HG02970 (cell line): ENCODE data around the gene CLINT1.

Experiments
- ATAC-seq: cut with Tn5 transposase; IDR thresholded peaks from one replicate; pipeline ENCODE4 v1.9.1; 2021; ENCODE audit warnings: mild to moderate bottlenecking, moderate library complexity, moderate number of reproducible peaks; ENCODE audit not compliant: unreplicated experiment, low FRiP score

CLINT1 gene

GRCh38 chr5:157766442-157766841 lies 92.5 kb downstream of the CLINT1 start:
- ATAC-seq = no peak

DNA sequence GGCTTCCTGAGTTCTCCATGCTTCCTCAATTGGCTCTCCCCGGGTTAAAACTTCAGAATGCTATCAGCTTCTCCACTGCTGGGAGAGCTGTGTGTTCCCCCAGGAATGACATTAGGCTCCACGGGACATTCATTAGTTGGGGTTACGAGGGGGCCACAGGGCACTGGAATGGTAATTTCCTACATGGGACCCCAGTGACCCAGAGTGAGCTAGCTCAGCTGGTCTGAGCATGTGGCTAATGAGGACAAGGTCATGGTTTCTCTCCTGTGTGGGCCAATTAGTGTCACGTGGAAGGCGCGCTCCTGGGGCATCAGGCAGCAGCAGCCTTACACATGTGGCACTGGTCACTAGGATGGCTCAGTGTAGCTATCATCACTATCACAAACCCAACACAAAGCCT lies 94.4 kb downstream of the CLINT1 start:
- ATAC-seq = no peak

DNA sequence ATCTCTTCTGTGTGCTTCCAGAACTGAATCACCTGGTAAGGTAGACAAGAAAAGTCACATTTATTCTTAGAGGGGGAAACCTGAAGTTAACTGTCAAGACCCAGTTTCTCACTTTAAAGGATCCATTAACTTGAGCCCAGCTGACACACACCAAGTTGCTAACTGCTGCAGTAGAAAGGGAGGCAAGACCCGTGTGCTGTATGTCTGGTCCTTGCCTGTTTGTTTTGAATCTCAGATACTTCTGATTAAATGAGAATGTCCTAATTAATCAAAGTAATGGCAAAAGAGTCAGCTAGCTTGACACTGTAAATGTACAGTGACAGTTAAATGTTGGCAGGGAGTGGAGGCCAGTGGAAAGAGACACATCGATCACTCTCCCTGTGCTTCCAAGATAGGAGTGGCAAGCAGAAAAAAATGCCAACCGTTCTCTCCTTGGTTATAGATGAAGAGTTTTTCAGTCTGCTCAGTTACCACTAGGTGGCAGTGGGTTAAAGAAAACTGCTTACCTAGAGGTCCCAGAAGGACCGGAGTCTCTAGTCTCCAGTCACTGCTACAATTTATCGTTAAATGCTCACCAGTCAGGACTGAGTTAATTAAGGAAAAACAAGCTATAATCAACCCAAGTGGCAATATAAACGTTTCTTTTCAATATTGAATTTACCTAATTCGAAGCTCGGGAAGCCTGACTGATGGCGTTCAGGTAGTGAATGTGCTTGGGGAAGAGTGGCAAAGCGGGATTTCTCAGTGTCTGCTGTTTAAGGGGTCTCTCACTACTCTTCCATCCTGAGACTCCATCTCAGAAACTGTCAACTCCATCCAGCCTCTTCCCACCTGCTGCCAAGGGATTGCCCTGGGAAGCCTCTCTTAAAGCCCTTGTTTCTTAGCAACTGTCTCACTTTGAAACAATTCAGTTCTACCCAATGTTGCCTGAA lies 97.0 kb downstream of the CLINT1 start:
- ATAC-seq = no peak

DNA sequence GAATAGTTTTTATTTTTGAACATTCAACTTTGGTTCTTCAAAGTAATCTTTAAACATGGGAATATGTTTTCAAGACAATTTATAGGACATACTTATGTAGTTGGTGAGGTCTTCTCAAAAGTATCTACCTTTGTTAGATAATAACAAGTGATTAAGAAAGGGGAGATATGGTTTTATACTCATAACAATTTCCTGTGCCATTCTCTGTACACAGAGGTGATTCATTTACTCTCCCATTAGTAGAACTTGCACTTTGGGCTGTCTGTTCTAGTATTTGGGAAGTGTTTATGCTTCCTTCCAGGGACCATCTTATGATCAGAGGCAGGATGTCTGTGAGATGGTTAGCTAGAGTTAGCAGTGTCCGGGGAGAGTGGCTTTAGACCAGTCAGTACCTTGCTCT lies 100.2 kb downstream of the CLINT1 start:
- ATAC-seq = no peak

DNA sequence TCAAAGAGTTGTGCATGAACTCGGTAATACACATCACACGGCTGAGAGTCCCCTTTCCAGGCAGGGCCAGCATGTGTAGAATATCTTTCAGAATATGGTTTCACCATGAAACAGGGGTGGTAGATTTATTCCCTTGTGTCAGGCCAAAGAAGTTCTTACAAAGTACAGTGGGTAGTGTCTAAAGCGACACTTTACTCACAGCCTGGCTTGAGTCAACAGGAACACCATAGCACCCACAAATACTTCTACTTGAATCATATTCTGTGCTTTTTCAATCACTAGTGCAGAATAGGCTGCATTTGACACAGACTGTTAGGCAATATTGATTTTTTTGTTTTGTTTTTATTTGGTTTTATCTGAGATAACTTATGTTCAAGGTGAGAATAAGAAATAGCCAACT lies 102.8 kb downstream of the CLINT1 start:
- ATAC-seq = no peak

DNA sequence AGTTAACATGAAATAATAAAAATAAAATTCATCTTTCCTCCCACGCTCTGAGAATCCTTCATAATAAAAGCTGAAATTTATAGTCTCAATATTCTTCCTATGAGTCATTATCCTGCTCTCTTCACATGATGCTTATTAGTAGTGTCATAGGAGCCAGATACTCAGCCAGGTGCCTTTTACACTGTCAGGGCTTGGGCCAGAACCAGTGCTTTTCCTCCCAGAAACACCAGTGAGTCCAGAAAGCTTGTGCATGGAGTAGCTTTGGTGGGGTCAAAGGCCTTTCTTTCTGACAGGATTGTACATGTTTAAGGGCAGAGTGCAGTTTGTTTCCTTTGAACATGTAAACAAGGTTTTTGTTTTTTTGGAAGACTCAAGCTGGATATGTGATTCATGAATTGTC lies 108.6 kb downstream of the CLINT1 start:
- ATAC-seq = no peak

- ATAC-seq = no peak
These were observed 109.5 kb downstream of the CLINT1 start for GRCh38 chr5:157749462-157749799.

GRCh38 chr5:157748760-157749461 lies 110.0 kb downstream of the CLINT1 start:
- no peak for ATAC-seq

- no peak for ATAC-seq
These were observed 110.9 kb downstream of the CLINT1 start for GRCh38 chr5:157747766-157748700.

- ATAC-seq = no peak
These were observed 111.7 kb downstream of the CLINT1 start for GRCh38 chr5:157747173-157747740.

- no peak for ATAC-seq
These were observed 113.9 kb downstream of the CLINT1 start for GRCh38 chr5:157745041-157745456.

DNA sequence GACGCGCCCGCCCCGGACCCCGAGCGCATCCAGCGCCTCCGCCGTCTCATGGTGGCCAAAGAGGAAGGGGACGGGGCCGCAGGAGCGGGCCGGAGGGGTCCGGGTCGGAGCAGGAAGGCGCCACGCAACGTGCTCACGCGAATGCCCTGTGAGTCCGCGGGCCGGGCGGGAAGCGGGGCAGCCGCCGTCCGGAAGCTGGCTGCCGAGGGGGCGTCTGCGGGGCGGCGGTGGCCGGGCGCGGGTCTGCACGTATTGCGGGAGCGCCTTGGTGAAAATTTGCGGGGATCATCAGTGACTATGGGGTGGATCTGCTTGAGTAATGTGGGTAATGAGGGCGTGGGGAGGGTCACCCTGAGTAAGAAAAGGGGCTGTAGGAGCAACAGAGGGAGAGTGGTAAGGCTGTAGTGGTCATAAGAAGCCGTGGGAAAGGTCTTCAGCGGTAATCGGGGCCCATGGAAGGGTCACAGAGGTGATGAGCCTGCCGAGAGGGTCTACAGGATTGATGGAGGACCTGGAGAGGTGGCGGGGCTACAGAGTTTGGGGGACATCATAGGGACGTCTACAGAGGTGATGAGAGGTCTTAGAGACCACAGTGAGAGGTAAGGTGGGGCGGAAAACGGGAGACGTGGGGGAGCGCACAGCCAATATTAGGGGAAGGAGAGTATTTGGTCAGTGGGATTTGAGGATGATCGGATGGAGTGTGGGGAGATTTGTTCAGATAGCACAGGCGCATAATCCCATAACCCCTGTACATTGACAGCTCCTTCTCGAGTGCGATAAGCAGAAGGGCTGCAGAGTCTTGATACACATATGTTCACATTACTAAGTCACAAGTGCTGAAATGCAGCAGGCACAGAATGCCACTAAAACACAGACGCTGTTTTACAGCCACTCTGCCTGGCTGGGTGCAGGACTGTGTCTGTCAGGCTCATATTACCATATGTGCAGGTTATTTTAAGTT lies 114.6 kb downstream of the CLINT1 start:
- no peak for ATAC-seq

- peak; percentile 91 for ATAC-seq
These were observed 115.5 kb downstream of the CLINT1 start, which contains the start of gene LSM11 for GRCh38 chr5:157743163-157744050. Gene LSM11, plus strand, starts transcription at chr5:157743712. Its CDS starts 39 bp downstream, at chr5:157743751.

DNA sequence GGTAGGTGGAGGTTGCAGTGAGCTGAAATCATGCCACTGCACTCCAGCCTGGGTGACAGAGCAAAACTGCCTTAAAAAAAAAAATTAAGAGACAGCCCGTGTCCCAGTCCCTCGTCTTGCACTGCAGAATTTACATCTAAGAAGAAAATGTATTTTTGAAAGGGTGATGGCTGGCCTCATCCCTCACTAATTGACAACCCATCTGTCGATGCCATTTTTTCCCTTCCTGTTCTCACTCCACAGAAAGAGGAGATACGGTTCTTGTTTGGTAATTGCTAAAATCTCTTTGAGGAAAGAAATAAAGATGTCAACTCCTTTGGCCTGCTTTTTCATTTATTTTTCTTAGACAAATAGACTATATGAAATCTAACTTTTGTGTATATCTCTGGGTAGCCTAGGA lies 117.8 kb downstream of the CLINT1 start:
- ATAC-seq = no peak

DNA sequence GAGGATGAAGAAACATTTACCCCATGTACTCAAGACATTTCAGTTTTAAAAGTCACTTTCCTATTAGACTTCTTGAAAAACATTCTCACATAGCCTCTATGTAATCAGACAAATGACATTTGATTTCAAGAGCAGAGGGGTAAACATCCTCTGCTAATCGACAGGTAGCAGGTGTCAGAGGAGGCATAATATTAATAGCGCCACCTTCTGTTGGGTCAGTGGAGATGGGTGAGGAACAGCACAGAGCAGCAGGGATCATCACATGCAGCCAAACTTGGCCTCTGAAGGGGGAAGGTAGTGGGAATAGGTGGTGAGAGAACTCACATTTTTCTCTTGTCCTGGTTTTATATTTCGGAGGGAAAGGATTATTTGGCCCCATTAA lies 118.7 kb downstream of the CLINT1 start:
- no peak for ATAC-seq

DNA sequence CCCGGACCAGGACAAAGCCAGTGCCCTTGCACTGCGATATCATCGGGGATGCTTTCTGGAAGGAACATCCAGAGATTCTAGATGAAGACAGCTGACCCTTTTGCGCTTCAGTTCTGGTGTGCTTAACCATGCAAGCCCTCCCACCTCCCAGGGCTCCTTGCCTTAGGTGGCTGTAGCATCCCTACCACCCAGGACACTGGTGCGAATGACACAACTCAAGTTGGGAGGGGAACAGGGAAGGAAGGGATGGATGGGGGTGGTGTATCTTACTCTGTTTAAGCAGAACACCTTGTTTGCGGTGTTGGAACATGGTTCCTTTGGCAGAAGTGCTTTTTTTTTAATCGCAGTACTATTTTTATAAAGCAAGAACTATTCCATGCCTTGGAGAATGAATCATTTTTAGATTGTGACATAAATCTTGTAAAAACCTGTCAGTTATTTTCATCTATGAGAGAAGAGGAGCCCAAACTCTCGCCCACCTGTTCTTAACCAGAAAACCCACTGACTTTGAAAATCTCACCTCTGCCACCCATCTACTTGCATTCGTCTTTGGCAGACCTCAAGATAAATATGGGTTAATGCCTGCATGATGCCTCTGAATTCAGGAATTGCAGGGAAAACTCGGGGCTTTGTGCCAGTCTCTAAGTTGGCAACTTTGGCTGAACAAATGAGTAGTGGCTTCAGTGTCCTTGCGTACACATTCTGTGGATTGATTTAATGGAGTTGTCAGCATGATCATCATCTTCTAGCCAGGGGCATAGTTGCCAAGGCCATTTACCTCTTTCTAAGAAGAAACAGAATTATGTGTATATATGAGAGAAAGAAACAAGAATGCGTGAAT lies 119.3 kb downstream of the CLINT1 start:
- ATAC-seq = no peak

DNA sequence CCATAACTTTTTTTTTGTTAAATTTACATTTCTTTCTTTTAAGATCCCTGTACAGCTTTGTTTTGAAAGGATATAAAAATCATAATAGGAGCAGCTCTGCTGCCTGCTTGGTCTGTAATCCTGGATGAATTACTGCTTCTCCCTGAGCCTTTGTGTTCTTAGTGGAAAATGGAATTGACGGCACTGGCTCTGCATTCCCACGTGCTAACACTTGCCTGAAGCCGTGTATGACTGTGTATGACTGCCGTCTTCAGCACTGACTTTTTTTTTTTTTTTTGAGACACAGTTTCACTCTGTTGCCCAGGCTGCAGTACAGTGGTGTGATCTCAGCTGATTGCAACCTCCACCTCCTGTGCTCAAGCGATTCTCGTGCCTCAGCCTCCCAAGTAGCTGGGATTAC lies 123.0 kb downstream of the CLINT1 start:
- no peak for ATAC-seq
